ENCODE data around the gene MGAT4A.

The MGAT4A gene

DNA sequence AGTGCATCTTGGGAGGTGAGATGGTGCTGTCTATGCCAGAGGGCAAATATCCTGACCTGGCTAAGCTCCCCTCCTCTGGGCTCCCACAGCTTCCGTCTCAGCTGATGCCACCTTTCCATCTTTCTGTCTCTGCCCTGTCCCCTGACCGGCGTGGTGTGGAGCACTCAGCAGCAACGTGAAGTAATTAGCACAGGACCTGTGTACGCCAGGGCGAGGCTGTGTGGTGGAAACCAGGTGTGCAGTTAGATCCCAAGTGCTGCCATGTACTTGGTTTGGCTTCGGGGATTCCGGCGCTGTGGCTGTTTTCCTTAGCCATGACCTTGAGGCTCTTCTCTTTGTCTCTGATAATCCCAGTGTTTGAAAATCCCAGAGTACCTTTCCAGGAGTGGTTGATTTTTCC, 159.1 kb downstream of the MGAT4A start:
- H4K20me1 ChIP-seq (ENCODE audit: insufficient read depth, low read length): no peaks in the 10 kb centered on the region
- H3K27ac ChIP-seq (ENCODE audit: low read length): no peak overlapping the region
- H3F3A ChIP-seq (ENCODE audit: insufficient read depth, low read length): no peaks in the 10 kb centered on the region; the same call in none of the 2 replicates
- no peak overlapping the region for H2AFZ ChIP-seq (ENCODE audit: low read length)
- peaks cover 42% of the 10 kb centered on the region for H3K36me3 ChIP-seq (replicated peaks; ENCODE audit: insufficient read depth, low read length)
- TF ChIP-seq EZH2phosphoT487 (IDR thresholded peaks at IDR 0.05; ENCODE audit: low read length) (no peak), EZH2 (optimal IDR thresholded peaks at IDR 0.05; ENCODE audit: low read depth, low read length) (no peak)
- TF ChIP-seq, protein P1, sequence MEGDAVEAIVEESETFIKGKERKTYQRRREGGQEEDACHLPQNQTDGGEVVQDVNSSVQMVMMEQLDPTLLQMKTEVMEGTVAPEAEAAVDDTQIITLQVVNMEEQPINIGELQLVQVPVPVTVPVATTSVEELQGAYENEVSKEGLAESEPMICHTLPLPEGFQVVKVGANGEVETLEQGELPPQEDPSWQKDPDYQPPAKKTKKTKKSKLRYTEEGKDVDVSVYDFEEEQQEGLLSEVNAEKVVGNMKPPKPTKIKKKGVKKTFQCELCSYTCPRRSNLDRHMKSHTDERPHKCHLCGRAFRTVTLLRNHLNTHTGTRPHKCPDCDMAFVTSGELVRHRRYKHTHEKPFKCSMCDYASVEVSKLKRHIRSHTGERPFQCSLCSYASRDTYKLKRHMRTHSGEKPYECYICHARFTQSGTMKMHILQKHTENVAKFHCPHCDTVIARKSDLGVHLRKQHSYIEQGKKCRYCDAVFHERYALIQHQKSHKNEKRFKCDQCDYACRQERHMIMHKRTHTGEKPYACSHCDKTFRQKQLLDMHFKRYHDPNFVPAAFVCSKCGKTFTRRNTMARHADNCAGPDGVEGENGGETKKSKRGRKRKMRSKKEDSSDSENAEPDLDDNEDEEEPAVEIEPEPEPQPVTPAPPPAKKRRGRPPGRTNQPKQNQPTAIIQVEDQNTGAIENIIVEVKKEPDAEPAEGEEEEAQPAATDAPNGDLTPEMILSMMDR (IDR thresholded peaks at IDR 0.05; ENCODE audit: low read length): no peak
- H3K9me3 ChIP-seq (replicated peaks; ENCODE audit: insufficient read depth, low read length): no peaks in the 10 kb centered on the region
- no peak for DNase-seq
- H3K27me3 ChIP-seq (replicated peaks; ENCODE audit: insufficient read depth, low read length): no peaks in the 10 kb centered on the region
- H3K9ac ChIP-seq (ENCODE audit: low read length): no peak overlapping the region
- H3K4me1 ChIP-seq (ENCODE audit: low read length): no peaks in the 10 kb centered on the region
- no peak overlapping the region for H3K4me2 ChIP-seq (ENCODE audit: low read depth, low read length)
- H3K4me3 ChIP-seq (ENCODE audit: low read length): no peak overlapping the region
- H3K79me2 ChIP-seq (ENCODE audit: low read length): peaks cover 53% of the 10 kb centered on the region
- H3K9me2 ChIP-seq (replicated peaks; ENCODE audit: insufficient read depth, low read length): no peaks in the 10 kb centered on the region

DNA sequence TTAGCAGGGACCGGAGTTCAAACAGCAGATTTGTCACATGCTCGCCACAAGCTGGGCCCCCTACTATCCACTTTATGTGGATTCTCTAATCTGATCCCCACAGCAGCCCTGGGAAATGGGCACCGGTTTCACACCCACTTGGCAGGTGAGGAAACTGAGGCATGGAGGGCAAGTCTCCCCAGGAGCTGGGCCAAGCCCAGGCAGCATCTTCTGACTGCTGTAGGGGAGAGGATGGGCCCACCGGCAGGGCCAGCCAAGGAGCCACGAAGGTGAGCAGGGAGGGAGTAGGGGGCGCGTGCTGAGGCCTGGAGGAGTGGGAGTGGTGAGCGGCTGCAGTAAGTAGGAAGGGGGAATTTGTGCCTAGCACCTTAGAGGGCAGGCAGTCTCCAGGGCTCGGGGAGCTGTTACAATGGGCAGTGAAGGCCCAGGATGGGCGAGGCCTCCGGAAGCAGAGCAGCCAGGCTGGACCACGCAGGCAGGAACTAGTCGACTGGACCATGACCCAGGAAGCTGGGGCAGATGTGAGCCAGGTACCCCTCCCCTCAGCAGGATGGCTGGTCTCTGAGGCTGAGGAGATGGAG, 159.7 kb downstream of the MGAT4A start:
- DNase-seq: no peak
- Histone ChIP-seq H3K27ac (ENCODE audit: low read length) (no peak overlapping the region), H3K36me3 (replicated peaks; ENCODE audit: insufficient read depth, low read length) (peaks cover 46% of the 10 kb centered on the region), H3K9ac (ENCODE audit: low read length) (no peak overlapping the region), H3K79me2 (ENCODE audit: low read length) (peaks cover 59% of the 10 kb centered on the region), H3K4me2 (ENCODE audit: low read depth, low read length) (no peak overlapping the region), H4K20me1 (ENCODE audit: insufficient read depth, low read length) (no peaks in the 10 kb centered on the region), H3K9me3 (replicated peaks; ENCODE audit: insufficient read depth, low read length) (no peaks in the 10 kb centered on the region), H3K27me3 (replicated peaks; ENCODE audit: insufficient read depth, low read length) (no peaks in the 10 kb centered on the region), H3K4me1 (ENCODE audit: low read length) (no peaks in the 10 kb centered on the region), H3K9me2 (replicated peaks; ENCODE audit: insufficient read depth, low read length) (no peaks in the 10 kb centered on the region), H3F3A (ENCODE audit: insufficient read depth, low read length) (no peaks in the 10 kb centered on the region; the same call in none of the 2 replicates), H3K4me3 (ENCODE audit: low read length) (no peak overlapping the region), H2AFZ (ENCODE audit: low read length) (no peak overlapping the region)
- no peak for TF ChIP-seq EZH2phosphoT487 (IDR thresholded peaks at IDR 0.05; ENCODE audit: low read length)
- TF ChIP-seq EZH2 (optimal IDR thresholded peaks at IDR 0.05; ENCODE audit: low read depth, low read length): no peak
- TF ChIP-seq, protein P1 (IDR thresholded peaks at IDR 0.05; ENCODE audit: low read length): no peak

DNA sequence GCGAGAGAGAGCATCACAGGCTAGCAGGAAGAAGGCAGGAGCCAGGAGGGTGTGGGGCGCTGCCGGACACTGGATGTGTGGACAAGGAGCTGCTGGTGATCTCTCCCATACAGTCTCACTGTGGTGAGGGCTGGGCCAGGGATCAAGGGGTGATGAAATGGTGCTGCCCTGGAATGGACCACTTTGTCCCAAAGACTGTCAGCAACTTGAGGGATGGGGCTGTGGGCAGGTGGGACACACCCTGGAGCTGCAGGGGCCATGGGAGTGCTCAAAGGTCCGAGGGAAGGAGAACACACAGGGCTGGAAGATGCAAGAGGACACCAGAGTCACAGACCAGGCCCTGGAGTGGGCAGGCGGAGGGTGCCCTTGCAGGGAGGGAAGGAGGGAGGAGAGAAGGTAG, 160.6 kb downstream of the MGAT4A start:
- Histone ChIP-seq H3K27me3 (replicated peaks; ENCODE audit: insufficient read depth, low read length) (no peaks in the 10 kb centered on the region), H3K79me2 (ENCODE audit: low read length) (peaks cover 60% of the 10 kb centered on the region), H3K4me3 (ENCODE audit: low read length) (no peak overlapping the region), H3K27ac (ENCODE audit: low read length) (no peak overlapping the region), H3K4me1 (ENCODE audit: low read length) (no peaks in the 10 kb centered on the region), H3K9ac (ENCODE audit: low read length) (no peak overlapping the region), H3K36me3 (replicated peaks; ENCODE audit: insufficient read depth, low read length) (peaks cover 45% of the 10 kb centered on the region), H4K20me1 (ENCODE audit: insufficient read depth, low read length) (no peaks in the 10 kb centered on the region), H3K4me2 (ENCODE audit: low read depth, low read length) (no peak overlapping the region), H3F3A (ENCODE audit: insufficient read depth, low read length) (no peaks in the 10 kb centered on the region; the same call in none of the 2 replicates), H3K9me2 (replicated peaks; ENCODE audit: insufficient read depth, low read length) (no peaks in the 10 kb centered on the region), H2AFZ (ENCODE audit: low read length) (no peak overlapping the region), H3K9me3 (replicated peaks; ENCODE audit: insufficient read depth, low read length) (no peaks in the 10 kb centered on the region)
- DNase-seq: no peak
- TF ChIP-seq, protein P1 (IDR thresholded peaks at IDR 0.05; ENCODE audit: low read length): no peak
- TF ChIP-seq EZH2 (optimal IDR thresholded peaks at IDR 0.05; ENCODE audit: low read depth, low read length): no peak
- TF ChIP-seq EZH2phosphoT487 (IDR thresholded peaks at IDR 0.05; ENCODE audit: low read length): no peak

Data from MM.1S (cell line).